Epithelial cell of esophagus (primary cell): ENCODE measurements around the gene CAMK1D.
A peak's percentile ranks its signal among the peaks of the same experiment; 100 is the strongest.

Source experiments
- DNase-seq: peaks from one replicate; pipeline ENCODE4 v3.0.0; 2010; ENCODE audit warnings: low read depth
- H3K4me3 ChIP-seq: 2 replicates; pipeline ENCODE4 v1.5.1; 2011; ENCODE audit warnings: mild to moderate bottlenecking, low read length, control low read depth
- TF ChIP-seq, protein P1 (sequence below): IDR thresholded peaks from 2 replicates; pipeline ENCODE4 v1.5.1; 2011; ENCODE audit warnings: low read depth, mild to moderate bottlenecking, low read length, control low read depth, inconsistent platforms; ENCODE audit not compliant: insufficient read depth; ENCODE audit errors: missing control alignments

Gene CAMK1D

DNA sequence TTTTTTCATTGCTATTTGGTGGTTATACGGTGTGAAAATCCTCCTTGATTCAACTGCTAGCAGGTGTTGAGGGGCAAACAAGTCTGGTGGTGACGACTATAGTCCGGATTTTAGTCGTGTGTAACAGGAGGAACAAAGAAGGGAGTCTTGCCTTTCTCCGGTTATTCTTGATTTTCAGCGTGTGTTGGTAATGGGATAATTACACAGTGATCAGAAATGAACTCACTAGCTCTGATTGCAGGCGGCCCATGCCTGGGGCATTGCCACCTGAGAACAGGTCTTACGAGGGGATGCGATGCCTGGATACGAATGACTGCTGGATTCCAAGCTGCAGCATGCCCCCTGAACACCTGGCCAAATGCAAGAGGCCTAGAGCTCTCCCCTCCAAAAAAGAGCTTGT lies 72.8 kb downstream of the CAMK1D start:
- TF ChIP-seq, protein P1, sequence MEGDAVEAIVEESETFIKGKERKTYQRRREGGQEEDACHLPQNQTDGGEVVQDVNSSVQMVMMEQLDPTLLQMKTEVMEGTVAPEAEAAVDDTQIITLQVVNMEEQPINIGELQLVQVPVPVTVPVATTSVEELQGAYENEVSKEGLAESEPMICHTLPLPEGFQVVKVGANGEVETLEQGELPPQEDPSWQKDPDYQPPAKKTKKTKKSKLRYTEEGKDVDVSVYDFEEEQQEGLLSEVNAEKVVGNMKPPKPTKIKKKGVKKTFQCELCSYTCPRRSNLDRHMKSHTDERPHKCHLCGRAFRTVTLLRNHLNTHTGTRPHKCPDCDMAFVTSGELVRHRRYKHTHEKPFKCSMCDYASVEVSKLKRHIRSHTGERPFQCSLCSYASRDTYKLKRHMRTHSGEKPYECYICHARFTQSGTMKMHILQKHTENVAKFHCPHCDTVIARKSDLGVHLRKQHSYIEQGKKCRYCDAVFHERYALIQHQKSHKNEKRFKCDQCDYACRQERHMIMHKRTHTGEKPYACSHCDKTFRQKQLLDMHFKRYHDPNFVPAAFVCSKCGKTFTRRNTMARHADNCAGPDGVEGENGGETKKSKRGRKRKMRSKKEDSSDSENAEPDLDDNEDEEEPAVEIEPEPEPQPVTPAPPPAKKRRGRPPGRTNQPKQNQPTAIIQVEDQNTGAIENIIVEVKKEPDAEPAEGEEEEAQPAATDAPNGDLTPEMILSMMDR: no peak
- no peak overlapping the region for H3K4me3 ChIP-seq
- peak; percentile 42 for DNase-seq

DNA sequence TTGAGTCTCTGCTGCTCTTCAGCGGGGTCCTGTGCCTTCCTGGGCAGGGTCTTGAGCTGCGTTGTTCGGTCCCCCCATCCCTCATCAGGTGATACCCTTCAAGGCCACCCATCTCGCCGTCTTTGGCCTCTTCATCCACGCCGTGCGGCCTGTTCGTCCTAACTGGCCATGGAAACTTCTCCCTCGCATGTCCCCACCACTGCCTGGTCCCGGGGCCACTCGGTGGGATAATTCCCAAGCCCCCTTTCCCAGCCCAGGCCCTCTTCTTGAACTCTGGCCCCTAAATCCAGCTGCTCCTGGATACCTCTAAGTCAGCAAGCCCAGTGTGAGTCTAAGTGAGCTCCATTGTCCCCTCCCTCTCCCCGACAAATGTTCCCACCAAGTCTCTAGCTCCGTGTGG lies 74.5 kb downstream of the CAMK1D start:
- no peak for DNase-seq
- TF ChIP-seq, protein P1: no peak
- no peak overlapping the region for H3K4me3 ChIP-seq

DNA sequence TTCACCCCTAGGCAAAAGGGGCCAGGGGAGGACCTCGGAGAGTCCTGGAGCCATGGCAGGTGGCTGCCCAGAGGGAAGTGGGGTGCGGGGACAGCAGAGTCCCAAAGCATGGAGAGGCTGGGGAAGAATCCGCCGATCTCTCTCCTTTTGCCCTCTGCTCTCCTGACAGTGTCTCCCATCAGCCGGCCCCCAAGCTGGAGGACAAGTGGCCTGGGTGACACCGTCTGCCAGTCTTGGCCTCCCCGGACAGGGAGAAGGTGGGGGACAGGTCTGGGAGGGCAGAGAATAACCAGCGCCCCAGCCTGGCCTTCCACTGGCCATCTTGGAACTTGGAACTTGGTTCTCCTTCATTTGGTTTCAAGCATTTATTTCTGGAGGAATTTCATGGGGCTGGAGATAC lies 77.9 kb downstream of the CAMK1D start:
- H3K4me3 ChIP-seq: no peak overlapping the region
- TF ChIP-seq, protein P1: no peak
- DNase-seq: no peak

DNA sequence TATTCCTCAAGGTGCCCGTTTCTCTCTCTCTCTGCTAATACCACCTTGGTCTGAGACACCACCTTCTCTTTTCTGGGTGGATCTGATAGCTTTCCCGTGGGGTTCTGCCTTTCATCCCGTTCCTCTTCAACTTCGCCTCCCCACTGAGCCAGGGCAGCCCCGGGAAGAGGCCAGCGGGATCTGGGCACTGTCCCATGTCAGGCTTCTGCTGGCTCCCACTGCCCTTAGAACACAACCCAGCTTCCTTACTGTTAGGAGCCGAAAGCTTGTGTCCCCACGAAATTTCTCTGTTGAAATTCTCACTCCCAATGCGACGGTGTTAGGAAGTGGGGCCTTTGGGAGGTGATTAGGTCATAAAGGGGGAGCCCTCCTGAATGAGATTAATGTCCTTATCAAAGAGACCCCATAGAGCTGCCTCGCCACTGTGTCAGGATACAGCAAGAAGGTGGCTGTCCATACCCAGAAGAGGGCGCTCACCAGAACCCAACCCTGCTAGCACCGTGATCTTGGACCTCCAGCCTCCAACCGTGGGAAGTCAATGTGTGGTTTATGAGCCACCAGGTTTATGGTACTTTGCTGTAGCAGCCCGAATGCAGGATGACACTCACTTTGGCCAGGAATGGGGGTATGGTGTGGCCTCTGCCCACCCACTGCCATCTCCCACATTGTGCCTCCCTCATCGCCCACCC lies 79.2 kb downstream of the CAMK1D start:
- DNase-seq: no peak
- TF ChIP-seq, protein P1: no peak
- H3K4me3 ChIP-seq: no peak overlapping the region

DNA sequence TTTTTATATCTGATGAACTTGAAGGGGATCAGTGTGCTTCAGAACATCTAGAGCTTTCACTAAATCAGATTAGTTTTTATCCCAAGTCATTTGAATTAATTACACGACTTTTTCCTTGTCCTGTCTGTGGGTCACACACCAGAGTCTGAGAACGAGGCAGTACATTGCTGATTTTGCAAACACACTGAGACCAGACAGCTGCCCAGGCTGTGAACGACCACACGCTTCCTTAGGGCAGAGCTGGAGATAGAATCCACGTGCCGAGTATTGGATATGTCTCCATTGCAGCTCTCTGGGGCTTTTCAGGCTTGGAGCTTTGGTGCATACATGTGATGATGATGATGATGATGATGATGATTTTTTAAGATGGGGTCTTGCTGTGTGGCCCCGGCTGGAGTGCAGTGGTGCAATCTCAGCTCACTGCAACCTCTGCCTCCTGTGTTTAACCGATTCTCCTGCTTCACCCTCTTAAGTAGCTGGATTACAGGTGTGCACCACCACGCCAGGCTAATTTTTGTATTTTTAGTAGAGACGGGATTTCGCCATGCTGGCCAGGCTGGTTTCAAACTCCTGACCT lies 81.1 kb downstream of the CAMK1D start:
- TF ChIP-seq, protein P1: no peak
- no peak overlapping the region for H3K4me3 ChIP-seq
- DNase-seq: no peak

DNA sequence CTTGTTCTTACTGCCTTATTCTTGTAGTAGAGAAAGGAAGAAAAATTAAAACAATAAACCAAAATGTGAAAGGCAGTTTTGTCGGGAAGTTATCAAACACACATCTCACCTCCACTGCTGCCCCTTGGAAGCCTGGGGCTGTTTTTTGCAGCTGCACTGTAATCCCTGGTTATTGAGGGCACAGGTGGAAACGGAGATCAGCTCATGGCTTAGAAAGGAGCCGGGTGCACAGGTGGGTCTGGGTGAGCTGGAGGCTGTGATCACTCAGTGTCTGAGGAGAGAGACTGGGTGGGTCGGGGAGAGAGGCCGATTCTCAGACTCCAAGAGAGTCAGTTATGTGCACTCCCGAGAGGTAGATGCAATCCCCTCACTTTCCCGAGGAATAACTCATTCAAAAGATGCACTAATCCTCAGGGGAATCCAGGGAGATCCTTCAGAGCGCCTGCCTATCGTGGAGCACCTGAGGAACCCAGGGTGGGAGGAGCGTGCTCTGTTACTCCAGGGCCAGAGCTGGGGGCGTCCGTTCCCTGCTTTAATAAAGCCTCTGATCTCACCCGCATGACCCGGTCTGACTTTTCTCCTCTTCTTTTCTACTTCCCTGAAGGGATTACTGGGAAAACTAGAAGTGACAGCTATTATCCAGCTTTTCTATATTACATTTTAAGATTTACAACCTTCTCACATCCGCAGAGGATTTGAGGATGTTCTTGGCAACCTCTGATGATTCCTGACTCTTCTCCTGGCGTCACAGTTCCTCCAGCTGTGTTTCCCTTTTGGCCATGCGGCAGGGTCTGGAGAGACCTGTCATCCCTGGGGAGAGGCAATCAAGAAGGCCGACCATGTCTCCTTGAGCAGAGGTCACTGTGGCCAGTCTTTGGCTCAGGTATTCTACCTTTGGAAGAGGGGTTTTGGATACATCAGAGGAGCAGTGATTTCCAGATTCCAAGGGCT lies 82.1 kb downstream of the CAMK1D start:
- TF ChIP-seq, protein P1: no peak
- no peak for DNase-seq
- H3K4me3 ChIP-seq: no peak overlapping the region
